Aortic smooth muscle cell (primary cell): ENCODE measurements around the gene HBA1. TPM values are rescaled to one million over a fixed set of nuclear protein-coding genes. Genes with fewer than 3 reads are reported as not detected.

Experiments
- total RNA-seq: library from RNA; depleted of rRNA; stranded (reverse); fragments of >200 nt; gene quantifications from 2 replicates; pipeline ENCODE4 v1.2.3, GENCODE V29; 2014

The HBA1 gene
- total RNA-seq, result not detected in 2 replicates

GRCh38 chr16:176477-177382 is at the start of gene HBA1:
Gene HBA1, plus strand, starts transcription at chr16:176680. Its CDS starts 37 bp downstream, at chr16:176717.

GRCh38 chr16:152141-153128 is 24.0 kb upstream of the HBA1 start, which contains the start of gene HBZ:
Gene HBZ, plus strand, starts transcription at chr16:152644. Its CDS starts 266 bp downstream, at chr16:152910.

GRCh38 chr16:165539-166374 is 10.7 kb upstream of the HBA1 start, which contains the start of gene HBM:
Gene HBM, plus strand, starts transcription at chr16:165978. Its CDS starts 20 bp downstream, at chr16:165998.

GRCh38 chr16:172374-172941 is 4.0 kb upstream of the HBA1 start, which contains the start of gene HBA2:
Gene HBA2, plus strand, starts transcription at chr16:172876. Its CDS starts 37 bp downstream, at chr16:172913.

GRCh38 chr16:180101-180675 is 3.7 kb downstream of the HBA1 start, which contains the start of gene HBQ1:
Gene HBQ1, plus strand, starts transcription at chr16:180459. Its CDS starts 28 bp downstream, at chr16:180487.

Other genes with a start within 250 kb of the HBA1 start
- gene POLR3K, start 123.1 kb upstream of the HBA1 start, total RNA-seq, result 3.9 and 6.9 TPM in 2 replicates
- 21.2 and 26.8 TPM in 2 replicates for gene SNRNP25, start 122.9 kb upstream of the HBA1 start, total RNA-seq
- 112 and 122 TPM in 2 replicates for gene RHBDF1, start 104.0 kb upstream of the HBA1 start, total RNA-seq
- gene MPG, start 98.5 kb upstream of the HBA1 start, total RNA-seq, result 196 and 229 TPM in 2 replicates
- gene NPRL3, start 38.0 kb upstream of the HBA1 start, total RNA-seq, result 7.1 and 9.0 TPM in 2 replicates
- not detected in 2 replicates for gene HBZ, start 24.0 kb upstream of the HBA1 start, total RNA-seq
- not detected in 2 replicates for gene HBM, start 10.7 kb upstream of the HBA1 start, total RNA-seq
- not detected in 2 replicates for gene HBA2, start 3.8 kb upstream of the HBA1 start, total RNA-seq
- not detected in 2 replicates for gene HBQ1, start 3.8 kb downstream of the HBA1 start, total RNA-seq
- 31.3 and 31.8 TPM in 2 replicates for gene LUC7L, start 52.8 kb downstream of the HBA1 start, total RNA-seq
- 49.4 and 63.2 TPM in 2 replicates for gene FAM234A, start 58.1 kb downstream of the HBA1 start, total RNA-seq
- gene RGS11, start 99.3 kb downstream of the HBA1 start, total RNA-seq, result 2.7 and 5.0 TPM in 2 replicates
- 0.37 and 0.66 TPM in 2 replicates for gene ARHGDIG, start 103.9 kb downstream of the HBA1 start, total RNA-seq
- 0.79 and 0.93 TPM in 2 replicates for gene PDIA2, start 106.5 kb downstream of the HBA1 start, total RNA-seq
- gene AXIN1, start 176.0 kb downstream of the HBA1 start, total RNA-seq, result 14.4 and 16.9 TPM in 2 replicates
- 79.5 and 91.3 TPM in 2 replicates for gene MRPL28, start 193.9 kb downstream of the HBA1 start, total RNA-seq
- 77.7 and 108 TPM in 2 replicates for gene PGAP6, start 205.3 kb downstream of the HBA1 start, total RNA-seq
- 61.1 and 67.6 TPM in 2 replicates for gene NME4, start 220.5 kb downstream of the HBA1 start, total RNA-seq
- gene DECR2, start 225.2 kb downstream of the HBA1 start, total RNA-seq, result 8.5 and 10.4 TPM in 2 replicates
- gene RAB11FIP3, start 249.0 kb downstream of the HBA1 start, total RNA-seq, result 25.4 and 26.5 TPM in 2 replicates